Renal cortex interstitium (tissue), 15 donors: ENCODE results near the gene CCDC70. TPM values are rescaled to one million over a fixed set of nuclear protein-coding genes. Genes with fewer than 3 reads are reported as not detected.
"Not testable (repeated sequence)": the region's sequence is repeated elsewhere in the genome, so short reads cannot be mapped to it uniquely, and the experiment has no call there.

Experiments used
- DNase-seq, 11 donors: peaks; one replicate each; pipeline ENCODE4 v3.0.0-alpha.2; 2013; ENCODE audit warnings: low read depth in 9 of 11, low spot score in 4 of 11; ENCODE audit errors: extremely low read depth in 1 of 11
- long read RNA-seq, 16 experiments: transcript quantifications; one replicate each; lab custom pipeline, GENCODE V29; 2026
- polyA plus RNA-seq, 3 donors: library from polyadenylated mRNA; unstranded; fragments of 120-200 nt; gene quantifications; one replicate each; pipeline ENCODE4 v1.2.1, GENCODE V29; 2013; ENCODE audit not compliant: insufficient read length in 3 of 3

Gene CCDC70
- polyA plus RNA-seq, result not detected
- long read RNA-seq, donor 1, result 0 reads
- long read RNA-seq, donor 2, result 0 reads
- long read RNA-seq, donor 3, result 0 reads
- long read RNA-seq, donor 4, result 0 reads
- long read RNA-seq, donor 5, result 0 reads
- long read RNA-seq, donor 6, result 0 reads
- long read RNA-seq, donor 7, result 0 reads
- long read RNA-seq, donor 8, result 0 reads
- long read RNA-seq, donor 9, result 0 reads
- long read RNA-seq, donor 10, result 0 reads
- long read RNA-seq, donor 11, result 0 reads
- long read RNA-seq, donor 12, result 0 reads
- long read RNA-seq, donor 13, result 0 reads
- long read RNA-seq, donor 14, result 0 reads
- long read RNA-seq, donor 15, result 0 reads
- long read RNA-seq, donor 16, result 0 reads

- DNase-seq, result no peak
Measured at GRCh38 chr13:51861723-51862300, at the start of gene CCDC70. Gene CCDC70 (plus strand): TSS chr13:51861969. CDS start chr13:51865412, 3,443 bp downstream.

GRCh38 chr13:51814071-51814470 lies 47.7 kb upstream of the CCDC70 start:
- DNase-seq, result no peak

- peak in 5 of 11 donors; percentile 36 to 63 (median 51) for DNase-seq
Measured at GRCh38 chr13:51814825-51815650, 46.7 kb upstream of the CCDC70 start.

GRCh38 chr13:51815848-51816247 lies 45.9 kb upstream of the CCDC70 start:
- DNase-seq, result no peak

GRCh38 chr13:51816604-51817249 lies 45.0 kb upstream of the CCDC70 start:
- no peak for DNase-seq

GRCh38 chr13:51817717-51818116 lies 44.1 kb upstream of the CCDC70 start:
- DNase-seq, result no peak

GRCh38 chr13:51818276-51818675 lies 43.5 kb upstream of the CCDC70 start:
- DNase-seq, result no peak

- no peak for DNase-seq
Measured at GRCh38 chr13:51818781-51819511, 42.8 kb upstream of the CCDC70 start.

GRCh38 chr13:51819544-51819943 lies 42.2 kb upstream of the CCDC70 start:
- DNase-seq, result no peak

- DNase-seq, result no peak
Measured at GRCh38 chr13:51820016-51820597, 41.7 kb upstream of the CCDC70 start.

GRCh38 chr13:51821606-51822005 lies 40.2 kb upstream of the CCDC70 start:
- DNase-seq, result no peak

- DNase-seq, result no peak
Measured at GRCh38 chr13:51822106-51822815, 39.5 kb upstream of the CCDC70 start.

- DNase-seq, result no peak
Measured at GRCh38 chr13:51823359-51823758, 38.4 kb upstream of the CCDC70 start.

GRCh38 chr13:51823863-51824262 lies 37.9 kb upstream of the CCDC70 start:
- no peak for DNase-seq

GRCh38 chr13:51824712-51825111 lies 37.1 kb upstream of the CCDC70 start:
- not testable (repeated sequence) for DNase-seq

GRCh38 chr13:51825165-51825592 lies 36.6 kb upstream of the CCDC70 start:
- DNase-seq, result no peak

GRCh38 chr13:51825681-51826254 lies 36.0 kb upstream of the CCDC70 start:
- no peak for DNase-seq
